ENCODE results near the gene VAT1L.

Gene VAT1L

GRCh38 chr16:77937473-77938149, 149.2 kb downstream of the VAT1L start:
- no peak overlapping the region for H3K27ac ChIP-seq (ENCODE audit: poor library complexity, severe bottlenecking)
- no peak for TF ChIP-seq CTCF (IDR thresholded peaks at IDR 0.05; ENCODE audit: poor library complexity, severe bottlenecking)
- H3K4me3 ChIP-seq (ENCODE audit: severe bottlenecking), result no peak overlapping the region
- DNase-seq (ENCODE audit: low spot score) (no peak), ATAC-seq (ENCODE audit: low read depth) (no peak)
- H3K36me3 ChIP-seq (ENCODE audit: low read depth), result no peaks in the 10 kb centered on the region
- H3K9me3 ChIP-seq (ENCODE audit: severe bottlenecking), result no peaks in the 10 kb centered on the region
- H3K27me3 ChIP-seq (ENCODE audit: insufficient read depth, poor library complexity, severe bottlenecking), result no peaks in the 10 kb centered on the region
- no peaks in the 10 kb centered on the region for H3K4me1 ChIP-seq (ENCODE audit: insufficient read depth, poor library complexity, severe bottlenecking)

- TF ChIP-seq CTCF (IDR thresholded peaks at IDR 0.05; ENCODE audit: poor library complexity, severe bottlenecking), result no peak
- H3K27ac ChIP-seq (ENCODE audit: poor library complexity, severe bottlenecking), result no peak overlapping the region
- no peak overlapping the region for H3K4me3 ChIP-seq (ENCODE audit: severe bottlenecking)
- H3K27me3 ChIP-seq (ENCODE audit: insufficient read depth, poor library complexity, severe bottlenecking), result no peaks in the 10 kb centered on the region
- H3K36me3 ChIP-seq (ENCODE audit: low read depth), result no peaks in the 10 kb centered on the region
- H3K9me3 ChIP-seq (ENCODE audit: severe bottlenecking), result no peaks in the 10 kb centered on the region
- no peaks in the 10 kb centered on the region for H3K4me1 ChIP-seq (ENCODE audit: insufficient read depth, poor library complexity, severe bottlenecking)
- no peak for DNase-seq (ENCODE audit: low spot score)
- no peak for ATAC-seq (ENCODE audit: low read depth)
These were observed 150.5 kb downstream of the VAT1L start for GRCh38 chr16:77938913-77939312.

- no peaks in the 10 kb centered on the region for H3K9me3 ChIP-seq (ENCODE audit: severe bottlenecking)
- peaks cover 7% of the 10 kb centered on the region for H3K27me3 ChIP-seq (ENCODE audit: insufficient read depth, poor library complexity, severe bottlenecking)
- H3K36me3 ChIP-seq (ENCODE audit: low read depth), result no peaks in the 10 kb centered on the region
- H3K27ac ChIP-seq (ENCODE audit: poor library complexity, severe bottlenecking), result no peak overlapping the region
- ATAC-seq (ENCODE audit: low read depth) (no peak), DNase-seq (ENCODE audit: low spot score) (no peak)
- TF ChIP-seq CTCF (IDR thresholded peaks at IDR 0.05; ENCODE audit: poor library complexity, severe bottlenecking), result no peak
- H3K4me1 ChIP-seq (ENCODE audit: insufficient read depth, poor library complexity, severe bottlenecking), result no peaks in the 10 kb centered on the region
- H3K4me3 ChIP-seq (ENCODE audit: severe bottlenecking), result no peak overlapping the region
These were observed 151.6 kb downstream of the VAT1L start for GRCh38 chr16:77939968-77940367.

GRCh38 chr16:77943801-77944200, 155.4 kb downstream of the VAT1L start:
- H3K36me3 ChIP-seq (ENCODE audit: low read depth), result no peaks in the 10 kb centered on the region
- TF ChIP-seq CTCF (IDR thresholded peaks at IDR 0.05; ENCODE audit: poor library complexity, severe bottlenecking), result no peak
- ATAC-seq (ENCODE audit: low read depth) (no peak), DNase-seq (ENCODE audit: low spot score) (no peak)
- H3K27ac ChIP-seq (ENCODE audit: poor library complexity, severe bottlenecking), result no peak overlapping the region
- H3K9me3 ChIP-seq (ENCODE audit: severe bottlenecking), result no peaks in the 10 kb centered on the region
- no peaks in the 10 kb centered on the region for H3K4me1 ChIP-seq (ENCODE audit: insufficient read depth, poor library complexity, severe bottlenecking)
- no peak overlapping the region for H3K4me3 ChIP-seq (ENCODE audit: severe bottlenecking)
- peaks cover 7% of the 10 kb centered on the region for H3K27me3 ChIP-seq (ENCODE audit: insufficient read depth, poor library complexity, severe bottlenecking)

DNA sequence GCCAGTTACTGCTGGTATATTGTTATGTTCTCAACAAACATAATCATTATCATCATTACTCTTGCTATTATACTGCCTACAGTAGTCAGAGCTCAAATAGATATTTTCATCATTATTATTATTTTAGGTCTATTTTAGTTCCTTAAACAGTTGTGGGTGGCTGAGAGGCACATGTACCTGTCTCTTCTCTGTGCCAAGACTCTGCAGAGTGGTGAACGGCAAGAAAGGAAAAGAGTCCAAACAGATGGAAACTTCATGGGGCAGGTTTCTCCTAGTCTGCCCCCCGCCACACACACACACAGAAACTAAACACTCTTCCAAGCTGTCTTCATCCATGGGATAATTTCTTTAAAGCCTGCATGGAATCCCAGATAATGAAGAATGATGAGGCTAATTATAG, 156.3 kb downstream of the VAT1L start:
- Histone ChIP-seq H3K36me3 (ENCODE audit: low read depth) (no peaks in the 10 kb centered on the region), H3K27me3 (ENCODE audit: insufficient read depth, poor library complexity, severe bottlenecking) (peaks cover 7% of the 10 kb centered on the region), H3K9me3 (ENCODE audit: severe bottlenecking) (no peaks in the 10 kb centered on the region), H3K4me3 (ENCODE audit: severe bottlenecking) (no peak overlapping the region), H3K27ac (ENCODE audit: poor library complexity, severe bottlenecking) (no peak overlapping the region), H3K4me1 (ENCODE audit: insufficient read depth, poor library complexity, severe bottlenecking) (no peaks in the 10 kb centered on the region)
- TF ChIP-seq CTCF (IDR thresholded peaks at IDR 0.05; ENCODE audit: poor library complexity, severe bottlenecking), result no peak
- ATAC-seq (ENCODE audit: low read depth) (no peak), DNase-seq (ENCODE audit: low spot score) (no peak)

Data from RWPE2 (cell line).